GM20000 (cell line): ENCODE results near the gene ANKS1B.

Experiments used
- DNase-seq: peaks from one replicate; pipeline ENCODE4 v3.0.0; 2012; ENCODE audit warnings: low spot score
- CTCF ChIP-seq: IDR thresholded peaks from 2 replicates; pipeline ENCODE4 v1.5.1; 2012; ENCODE audit warnings: mild to moderate bottlenecking, control low read depth; ENCODE audit errors: extremely low read depth, missing control alignments

Gene ANKS1B

GRCh38 chr12:99119449-99119848 is 865.3 kb downstream of the ANKS1B start:
- no peak for TF ChIP-seq CTCF
- DNase-seq: no peak

GRCh38 chr12:99111600-99111999 is 873.1 kb downstream of the ANKS1B start:
- DNase-seq: no peak
- TF ChIP-seq CTCF: no peak

- no peak for DNase-seq
- no peak for TF ChIP-seq CTCF
Observed at GRCh38 chr12:99110868-99111267, 873.9 kb downstream of the ANKS1B start.

GRCh38 chr12:99110212-99110611 is 874.5 kb downstream of the ANKS1B start:
- no peak for TF ChIP-seq CTCF
- no peak for DNase-seq

- TF ChIP-seq CTCF: no peak
- DNase-seq: no peak
Observed at GRCh38 chr12:99108924-99109323, 875.8 kb downstream of the ANKS1B start.

GRCh38 chr12:99099786-99100185 is 885.0 kb downstream of the ANKS1B start:
- no peak for TF ChIP-seq CTCF
- no peak for DNase-seq

GRCh38 chr12:99097171-99097570 is 887.6 kb downstream of the ANKS1B start:
- no peak for DNase-seq
- no peak for TF ChIP-seq CTCF
